Lower leg skin (tissue), 4 donors: ENCODE results near the gene RPS6KC1. TPM values are rescaled to one million over a fixed set of nuclear protein-coding genes. Genes with fewer than 3 reads are reported as not detected.

Experiments
- DNase-seq, 2 donors: peaks; one replicate each; pipeline ENCODE4 v3.0.0-alpha.2; 2019; ENCODE audit warnings: low spot score in 2 of 2
- H3K4me3 ChIP-seq: fragments of 200-600 bp; sonication (generic); 2 replicates; pipeline ENCODE4 v1.5.1; 2017; ENCODE audit warnings: mild to moderate bottlenecking, low read depth; ENCODE audit not compliant: poor library complexity, severe bottlenecking
- POLR2A ChIP-seq, 2 donors: fragments of 450-650 bp; IDR thresholded peaks; one replicate each; pipeline ENCODE4 v1.6.1; 2016 to 2017; ENCODE audit warnings: antibody characterized with exemption in 2 of 2, mild to moderate bottlenecking in 1 of 2, moderate library complexity in 1 of 2
- WGBS, 2 donors: methylation state at CpG; one replicate each; pipeline ENCODE4 v1.1.5; 2018; 5-methylcytosine and 5-hydroxymethylcytosine counted together
- intact Hi-C: fragments of 100-400 bp; cut with DNase I; formaldehyde crosslinking; loops from one replicate; pipeline ENCODE4 v1.15.0; 2023; ENCODE audit warnings: low total_unique reads
- total RNA-seq, 4 donors: library from RNA; depleted of rRNA; stranded (reverse); fragments of >200 nt; gene quantifications; one replicate each; pipeline ENCODE4 v1.1.0, GENCODE V29; 2016
- TF ChIP-seq, protein P1 (sequence below), 3 donors: fragments of 450-650 bp; IDR thresholded peaks; one replicate each; pipeline ENCODE4 v1.5.1; 2016; ENCODE audit warnings: antibody characterized with exemption in 3 of 3, mild to moderate bottlenecking in 3 of 3, moderate library complexity in 2 of 3

Gene RPS6KC1
- total RNA-seq, 4 donors from 2014 or later, result 7.6 to 15.5 (median 10.6) TPM

DNA sequence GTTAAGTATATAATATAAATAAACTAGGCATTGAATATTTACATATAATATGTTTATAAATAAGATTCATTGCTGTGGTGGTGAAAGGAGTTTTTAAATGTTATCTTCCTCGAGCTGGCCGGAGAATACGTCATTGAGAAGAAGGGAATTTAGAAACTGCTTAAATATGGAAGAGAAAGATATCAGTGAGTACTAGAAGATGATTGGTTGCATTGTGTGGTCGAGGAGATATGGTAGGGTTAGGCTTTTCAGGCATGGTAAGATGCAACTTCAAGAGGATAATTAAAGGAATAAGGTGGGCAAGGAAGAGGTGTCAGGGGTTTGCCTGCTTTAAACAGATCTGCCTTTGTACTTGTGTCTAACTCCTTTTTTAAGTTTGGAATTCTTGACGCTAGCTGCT lies 73.5 kb downstream of the RPS6KC1 start:
- 96 to 97% methylated on average over 5 of the region's 5 CpGs for WGBS, 2 donors
- H3K4me3 ChIP-seq, result no peak overlapping the region
- TF ChIP-seq, protein P1, sequence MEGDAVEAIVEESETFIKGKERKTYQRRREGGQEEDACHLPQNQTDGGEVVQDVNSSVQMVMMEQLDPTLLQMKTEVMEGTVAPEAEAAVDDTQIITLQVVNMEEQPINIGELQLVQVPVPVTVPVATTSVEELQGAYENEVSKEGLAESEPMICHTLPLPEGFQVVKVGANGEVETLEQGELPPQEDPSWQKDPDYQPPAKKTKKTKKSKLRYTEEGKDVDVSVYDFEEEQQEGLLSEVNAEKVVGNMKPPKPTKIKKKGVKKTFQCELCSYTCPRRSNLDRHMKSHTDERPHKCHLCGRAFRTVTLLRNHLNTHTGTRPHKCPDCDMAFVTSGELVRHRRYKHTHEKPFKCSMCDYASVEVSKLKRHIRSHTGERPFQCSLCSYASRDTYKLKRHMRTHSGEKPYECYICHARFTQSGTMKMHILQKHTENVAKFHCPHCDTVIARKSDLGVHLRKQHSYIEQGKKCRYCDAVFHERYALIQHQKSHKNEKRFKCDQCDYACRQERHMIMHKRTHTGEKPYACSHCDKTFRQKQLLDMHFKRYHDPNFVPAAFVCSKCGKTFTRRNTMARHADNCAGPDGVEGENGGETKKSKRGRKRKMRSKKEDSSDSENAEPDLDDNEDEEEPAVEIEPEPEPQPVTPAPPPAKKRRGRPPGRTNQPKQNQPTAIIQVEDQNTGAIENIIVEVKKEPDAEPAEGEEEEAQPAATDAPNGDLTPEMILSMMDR (IDR thresholded peaks at IDR 0.05), result no peak
- no peak for TF ChIP-seq POLR2A (IDR thresholded peaks at IDR 0.05)
- DNase-seq, result no peak
- intact Hi-C loops, result no loop called here

DNA sequence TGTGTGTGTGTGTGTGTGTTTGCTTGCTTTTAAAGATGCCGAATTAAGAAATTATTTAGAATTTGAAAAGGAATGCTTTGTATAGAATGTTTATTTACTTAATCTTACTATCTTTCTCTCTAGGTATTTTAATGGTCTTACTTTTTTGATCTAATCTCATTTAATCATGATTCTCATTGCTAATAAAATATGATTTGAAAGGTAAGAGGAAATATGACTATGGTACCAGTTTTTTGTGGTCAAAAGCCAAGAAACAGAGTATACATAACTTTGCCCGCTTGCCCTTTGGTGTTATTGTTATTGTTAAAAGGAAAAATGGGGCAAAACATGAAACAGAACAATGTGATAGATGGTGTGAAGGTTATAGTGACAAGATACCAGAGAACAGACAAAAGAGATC lies 74.6 kb downstream of the RPS6KC1 start:
- TF ChIP-seq POLR2A (IDR thresholded peaks at IDR 0.05), result no peak
- TF ChIP-seq, protein P1 (IDR thresholded peaks at IDR 0.05), result no peak
- intact Hi-C loops, result no loop called here
- WGBS, 2 donors, result 91 to 95% methylated on average over 2 of the region's 2 CpGs
- H3K4me3 ChIP-seq, result no peak overlapping the region
- DNase-seq, result no peak

DNA sequence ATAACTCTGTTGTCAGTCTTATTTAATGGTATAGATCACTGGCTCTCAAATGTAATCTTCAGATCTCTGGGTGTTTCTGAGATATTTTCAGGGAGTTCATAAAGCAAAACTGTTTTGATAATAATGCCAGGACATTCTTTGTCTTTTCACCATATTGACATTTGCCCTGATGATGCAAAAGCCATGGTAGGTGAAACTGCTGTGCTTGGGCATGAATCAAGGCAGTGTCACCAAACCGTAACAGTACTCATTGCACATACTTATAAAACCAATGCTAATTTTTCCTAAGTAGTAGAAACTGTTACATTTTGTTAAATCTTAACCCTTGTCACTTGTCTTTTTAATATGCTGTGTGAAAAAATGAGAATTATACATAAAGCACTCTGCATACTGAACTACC lies 76.0 kb downstream of the RPS6KC1 start:
- intact Hi-C loops, result no loop called here
- no peak for DNase-seq
- H3K4me3 ChIP-seq, result no peak overlapping the region
- no peak for TF ChIP-seq POLR2A (IDR thresholded peaks at IDR 0.05)
- TF ChIP-seq, protein P1 (IDR thresholded peaks at IDR 0.05), result no peak
- WGBS, 2 donors, result 98 to 100% methylated on average over 1 of the region's 1 CpG

DNA sequence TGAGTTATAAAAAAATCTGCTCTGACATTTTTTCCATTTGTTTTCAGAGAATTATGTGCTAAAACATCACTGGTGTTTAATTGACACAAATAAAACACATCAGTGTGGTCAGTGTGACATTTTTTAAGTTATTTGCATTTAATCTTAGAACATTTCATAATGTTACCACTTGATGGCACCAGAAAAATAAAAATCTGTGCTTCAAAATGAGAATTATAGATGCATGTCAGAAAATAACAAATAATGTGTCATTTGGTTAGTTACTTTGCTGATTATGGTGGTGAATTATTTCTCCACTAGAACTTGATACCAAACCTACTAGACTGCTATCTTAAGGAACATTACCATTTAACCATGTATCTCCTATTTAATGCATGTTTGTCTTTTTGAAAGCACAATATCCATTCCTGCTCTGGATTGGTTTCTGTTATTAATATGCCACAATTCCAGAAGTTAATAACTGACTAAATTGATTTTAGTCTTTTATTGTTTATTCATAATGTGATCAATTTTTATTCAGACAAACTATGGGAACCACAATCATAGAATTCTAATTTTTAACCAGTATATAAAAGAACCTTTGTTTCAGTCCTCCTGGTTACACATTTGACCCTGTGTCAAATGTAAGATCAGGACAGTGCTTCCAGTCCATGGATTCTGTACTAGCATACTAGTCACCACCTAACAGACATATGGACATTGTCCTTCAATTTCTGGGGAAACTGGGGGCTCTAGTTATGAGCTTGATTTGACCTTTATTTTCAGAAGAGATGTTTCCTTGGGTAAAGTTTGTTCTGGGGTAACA lies 81.0 kb downstream of the RPS6KC1 start:
- DNase-seq, result no peak
- H3K4me3 ChIP-seq, result no peak overlapping the region
- no peak for TF ChIP-seq POLR2A (IDR thresholded peaks at IDR 0.05)
- intact Hi-C loops, result no loop called here

DNA sequence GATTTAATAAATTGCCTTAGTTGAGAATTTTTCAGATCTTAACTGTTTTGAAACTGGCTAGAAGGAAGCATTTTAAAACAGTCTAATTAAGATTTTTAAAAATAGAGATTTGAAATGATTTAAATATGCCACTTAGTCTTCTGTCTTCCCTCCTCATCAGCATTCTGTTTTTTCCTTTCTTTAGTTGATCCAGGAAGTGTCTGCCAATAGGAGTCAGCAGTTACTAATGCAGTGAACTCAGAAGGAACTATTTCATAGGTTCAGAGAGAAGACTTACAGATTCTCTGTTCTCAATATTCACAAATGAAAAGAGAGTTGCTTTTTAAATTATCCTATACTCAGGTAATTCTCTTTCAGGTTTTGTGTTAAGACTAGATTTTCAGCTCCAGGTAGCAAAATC lies 84.5 kb downstream of the RPS6KC1 start:
- intact Hi-C loops, result no loop called here
- no peak for TF ChIP-seq POLR2A (IDR thresholded peaks at IDR 0.05)
- no peak for DNase-seq
- H3K4me3 ChIP-seq, result no peak overlapping the region

DNA sequence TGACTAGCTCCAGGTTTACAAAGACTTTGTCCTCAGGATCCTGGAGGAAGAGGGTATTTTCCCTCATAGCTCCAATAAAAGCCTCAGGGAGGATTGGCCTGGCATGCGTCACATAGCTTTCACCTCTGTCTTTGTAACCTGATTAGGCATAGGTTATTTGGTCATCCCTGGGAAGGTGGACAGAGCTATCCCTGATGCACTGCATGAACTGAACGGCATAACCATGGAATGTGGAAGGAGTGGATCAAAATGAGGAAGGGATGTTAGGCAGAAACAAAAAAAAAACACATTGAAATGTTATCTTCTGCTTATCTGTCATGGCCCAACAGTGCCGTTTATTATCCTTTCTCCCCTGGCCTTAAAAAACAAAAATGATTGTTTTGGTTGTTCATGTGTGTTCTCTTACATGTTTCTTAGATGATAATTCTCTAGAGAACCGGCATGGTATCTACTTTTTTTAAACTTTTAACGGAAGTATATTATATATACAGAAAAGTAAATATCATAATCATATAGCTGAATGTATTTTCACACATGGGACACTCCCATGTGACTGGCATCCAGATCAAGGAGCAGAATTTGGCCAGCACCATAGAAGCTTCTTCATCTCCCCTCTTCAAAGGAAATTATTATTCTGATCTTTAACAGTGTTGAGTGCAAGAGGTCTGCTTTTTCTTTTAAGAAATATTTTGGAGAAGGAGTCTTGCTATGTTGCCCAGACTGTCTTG lies 85.3 kb downstream of the RPS6KC1 start:
- 88 to 89% methylated on average over 5 of the region's 5 CpGs for WGBS, 2 donors
- intact Hi-C loops, result no loop called here
- TF ChIP-seq, protein P1 (IDR thresholded peaks at IDR 0.05), result no peak
- TF ChIP-seq POLR2A (IDR thresholded peaks at IDR 0.05), result no peak
- DNase-seq, result no peak
- no peak overlapping the region for H3K4me3 ChIP-seq
